GM12878 (cell line): ENCODE data around the gene TACR1. TPM values are rescaled to one million over a fixed set of nuclear protein-coding genes. Genes with fewer than 3 reads are reported as not detected.

Source experiments
- ATAC-seq: fragments of 200-7000 bp; cut with Tn5 transposase; 3 replicates; pipeline ENCODE4 v1.9.1; 2020; ENCODE audit warnings: mild to moderate bottlenecking, moderate library complexity
- BruUV-seq: library from RNA; stranded (reverse); fragments of 400-500 nt; replicated peaks from 2 replicates; lab custom pipeline; 2021; lab: Mats Ljungman, UMichigan
- CTCF ChIA-PET: fragments of 300-600 bp; sonication (Branson Sonifier 250); formaldehyde crosslinking; extraction: SDS; loops from one replicate; lab custom pipeline; 2021; ENCODE audit warnings: inconsistent platforms; lab: Yijun Ruan, JAX
- POLR2A ChIA-PET: fragments of 350-600 bp; formaldehyde crosslinking; extraction: SDS; loops from one replicate; lab custom pipeline; 2021; ENCODE audit warnings: inconsistent platforms; lab: Charles Lee
- RAD21 ChIA-PET: fragments of 300-600 bp; sonication (Branson Sonifier 250); formaldehyde crosslinking; loops from one replicate; lab custom pipeline; 2023; ENCODE audit warnings: antibody characterized with exemption; ENCODE audit not compliant: unreplicated experiment; lab: Charles Lee
- SMC1A ChIA-PET: fragments of 300-600 bp; sonication (Branson Sonifier 250); formaldehyde crosslinking; loops from one replicate; lab custom pipeline; 2023; ENCODE audit not compliant: unreplicated experiment, uncharacterized antibody; lab: Charles Lee
- DNase-seq: peaks from one replicate; pipeline ENCODE4 v3.0.0-alpha.2; 2011; ENCODE audit warnings: low read depth, low spot score
- FAIRE-seq: peaks from 3 replicates; lab custom pipeline; 2011; peaks lifted over from hg19 to GRCh38; lab: Jason Lieb, UNC
- H2AFZ ChIP-seq: 2 replicates; pipeline ENCODE4 v1.6.0; 2011; ENCODE audit warnings: low read depth, low read length, control low read depth; ENCODE audit not compliant: control insufficient read depth
- H3K27ac ChIP-seq: 2 replicates; pipeline ENCODE4 v1.5.1; 2011; ENCODE audit warnings: control low read depth; ENCODE audit not compliant: control insufficient read depth, insufficient read depth
- H3K27me3 ChIP-seq, 2 experiments: replicated peaks in 1 of 2; 2 replicates each; pipeline versions ENCODE4 v1.6.0 to v1.6.1; 2011; ENCODE audit warnings: low read length in 1 of 2; ENCODE audit not compliant: control insufficient read depth in 2 of 2, insufficient read depth in 2 of 2
- H3K36me3 ChIP-seq, 2 experiments: 2 replicates each; pipeline ENCODE4 v1.5.1; 2011; ENCODE audit warnings: low read length in 1 of 2; ENCODE audit not compliant: control insufficient read depth in 2 of 2, insufficient read depth in 2 of 2
- H3K4me1 ChIP-seq: 2 replicates; pipeline ENCODE4 v1.6.1; 2011; ENCODE audit warnings: mild to moderate bottlenecking, low read length, moderate library complexity, mixed read lengths; ENCODE audit not compliant: control insufficient read depth, insufficient read depth
- H3K4me2 ChIP-seq: 2 replicates; pipeline ENCODE4 v1.6.0; 2011; ENCODE audit warnings: control low read depth; ENCODE audit not compliant: control insufficient read depth, insufficient read depth
- H3K4me3 ChIP-seq: fragments of 200-600 bp; sonication (generic); 2 replicates; pipeline ENCODE4 v1.5.1; 2016
- H3K79me2 ChIP-seq: 2 replicates; pipeline ENCODE4 v1.6.0; 2011; ENCODE audit warnings: low read length; ENCODE audit not compliant: control insufficient read depth, insufficient read depth
- H3K9ac ChIP-seq: 2 replicates; pipeline ENCODE4 v1.8.0; 2011; ENCODE audit warnings: low read length, control low read depth, mixed read lengths; ENCODE audit not compliant: control insufficient read depth, insufficient read depth
- H3K9me3 ChIP-seq: replicated peaks from 3 replicates; pipeline ENCODE4 v1.5.1; 2011; ENCODE audit warnings: mild to moderate bottlenecking, low read length; ENCODE audit not compliant: control insufficient read depth, insufficient read depth
- H4K20me1 ChIP-seq: 2 replicates; pipeline ENCODE4 v1.6.0; 2011; ENCODE audit not compliant: control insufficient read depth, insufficient read depth
- ATF7 ChIP-seq: fragments of 450-650 bp; IDR thresholded peaks from 2 replicates; pipeline ENCODE4 v1.6.1; 2016; ENCODE audit warnings: low read depth, mild to moderate bottlenecking
- EP300 ChIP-seq, 2 experiments: fragments of 150-350 bp in 1 of 2; IDR thresholded peaks; 2 replicates each; pipeline ENCODE4 v1.6.1; 2011 to 2012; ENCODE audit warnings: low read depth in 2 of 2, low read length in 2 of 2, borderline replicate concordance in 1 of 2, improper control_type of control experiment in 1 of 2, inconsistent platforms in 1 of 2; ENCODE audit not compliant: control insufficient read depth in 1 of 2
- EZH2 ChIP-seq: IDR thresholded peaks from 2 replicates; pipeline ENCODE4 v1.6.1; 2012; ENCODE audit warnings: low read depth, mild to moderate bottlenecking, control low read depth, inconsistent platforms, low read length, borderline replicate concordance; ENCODE audit not compliant: control insufficient read depth
- FOS ChIP-seq: IDR thresholded peaks from 3 replicates; pipeline ENCODE4 v1.6.1; 2011; ENCODE audit warnings: borderline replicate concordance; ENCODE audit not compliant: insufficient read length; ENCODE audit errors: extremely low read depth
- HDAC2 ChIP-seq: fragments of 200-600 bp; sonication (generic); IDR thresholded peaks from 2 replicates; pipeline ENCODE4 v1.6.1; 2017
- LARP7 ChIP-seq: fragments of 450-650 bp; IDR thresholded peaks from 2 replicates; pipeline ENCODE4 v1.6.1; 2017; ENCODE audit warnings: mild to moderate bottlenecking
- NFYB ChIP-seq: IDR thresholded peaks from 2 replicates; pipeline ENCODE4 v1.6.1; 2011; ENCODE audit warnings: low read depth, mild to moderate bottlenecking, low read length, improper control_type of control experiment, moderate library complexity; ENCODE audit not compliant: insufficient read depth
- NR2C1 ChIP-seq: fragments of 450-650 bp; IDR thresholded peaks from 2 replicates; pipeline ENCODE4 v1.6.1; 2017; ENCODE audit warnings: antibody characterized with exemption, mild to moderate bottlenecking, moderate library complexity
- RAD51 ChIP-seq: fragments of 450-650 bp; IDR thresholded peaks from 2 replicates; pipeline ENCODE4 v1.6.1; 2016; ENCODE audit warnings: moderate library complexity, mild to moderate bottlenecking, inconsistent platforms
- RCOR1 ChIP-seq: conservative IDR thresholded peaks from 2 replicates; pipeline ENCODE4 v1.6.1; 2012; ENCODE audit warnings: low read depth, low read length, improper control_type of control experiment
- SIN3A ChIP-seq: IDR thresholded peaks from 2 replicates; pipeline ENCODE4 v1.6.1; 2012; ENCODE audit warnings: low read depth, low read length, improper control_type of control experiment
- SP1 ChIP-seq: IDR thresholded peaks from one replicate; pipeline ENCODE4 v1.6.1; 2011; ENCODE audit warnings: low read depth, low read length
- TCF7 ChIP-seq: IDR thresholded peaks from 2 replicates; pipeline ENCODE4 v1.6.1; 2014; ENCODE audit warnings: antibody characterized with exemption, borderline replicate concordance
- WGBS: methylation state at CpG from one replicate; pipeline ENCODE4 v1.1.6; 2016; ENCODE audit warnings: low lambda C conversion rate; ENCODE audit not compliant: insufficient replicate concordance, insufficient coverage; ENCODE audit errors: missing lambda C conversion rate; 5-methylcytosine and 5-hydroxymethylcytosine counted together
- in situ Hi-C: fragments of 300-500 bp; cut with MboI; formaldehyde crosslinking; loops from 9 replicates; pipeline ENCODE4 v1.14.3; 2018; ENCODE audit warnings: mixed read lengths
- intact Hi-C: fragments of 100-400 bp; cut with micrococcal nuclease; formaldehyde crosslinking; loops from one replicate; pipeline ENCODE4 v1.14.2; 2022; ENCODE audit not compliant: unreplicated experiment
- polyA plus RNA-seq, 11 experiments: library from polyadenylated mRNA; depleted of rRNA in 4 of 11; unstranded in 6 of 11; stranded (reverse) in 5 of 11; fragments of >200 nt; fragmentation: Nextera tagmentation in 4 of 11; fragmentation: Illumina TruSeq in 1 of 11; extraction: Ambion mirVana in 4 of 11; extraction: Trizol in 1 of 11; gene quantifications; 1 replicate in 1 of 11; 2 replicates in 10 of 11; pipeline versions ENCODE4 v1.2.1 to v1.2.3, GENCODE V29; 2011 to 2016; ENCODE audit warnings: inconsistent platforms in 2 of 11, missing spikeins in 2 of 11, low read depth in 1 of 11
- total RNA-seq, 4 experiments: library from RNA; depleted of rRNA in 3 of 4; stranded (reverse); fragments of >200 nt in 3 of 4; fragmentation: Illumina TruSeq in 1 of 4; extraction: Trizol in 1 of 4; gene quantifications; 2 replicates each; pipeline versions ENCODE4 v1.2.1 to v1.2.3, GENCODE V29; 2013 to 2021
- TF ChIP-seq, protein P1 (sequence below): fragments of 450-650 bp; IDR thresholded peaks from 2 replicates; pipeline ENCODE4 v1.6.1; 2017; ENCODE audit warnings: mild to moderate bottlenecking, moderate library complexity
- TF ChIP-seq, protein P2 (sequence below): IDR thresholded peaks from 2 replicates; pipeline ENCODE4 v1.6.1; 2012; ENCODE audit warnings: low read depth, low read length, improper control_type of control experiment

TACR1 gene
- total and polyA plus RNA-seq, 10 of the 15 experiments (the other 5 are each of a cell fraction or from before 2014, with no cell fraction given): 0.04 to 1.4 (median 0.15) TPM

DNA sequence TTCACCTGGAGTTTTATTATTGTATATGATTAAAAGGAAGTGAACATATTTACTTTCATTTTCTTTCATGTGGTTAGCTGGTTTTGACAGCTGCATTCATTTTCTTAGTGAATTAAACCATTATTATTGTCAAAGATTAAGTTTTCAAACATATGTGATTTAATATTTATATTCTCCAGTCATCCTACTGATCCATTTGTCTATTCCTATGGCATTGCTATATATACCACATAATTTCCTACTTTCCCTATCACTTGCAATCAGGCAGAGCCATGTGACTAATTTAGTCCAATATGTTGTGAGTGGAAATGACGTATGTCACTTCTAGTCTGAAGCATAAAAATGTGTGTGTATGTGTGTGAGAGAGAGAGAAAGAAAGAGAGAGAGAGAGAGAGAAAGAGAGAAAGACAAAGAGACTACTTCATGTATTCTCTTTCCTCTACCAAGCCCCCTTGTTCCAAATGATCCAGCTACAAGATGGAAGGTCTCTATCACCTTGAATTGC is 12.0 kb upstream of the TACR1 start:
- Histone ChIP-seq H3K27ac (no peak overlapping the region), H3K79me2 (no peaks in the 10 kb centered on the region), H3K36me3 (no peaks in the 10 kb centered on the region), H2AFZ (no peak overlapping the region)
- in situ Hi-C loops: no loop called here
- ChIA-PET SMC1A (no interaction called here), CTCF (no interaction called here)
- no peak for ATAC-seq
- 0 out of 2 replicates have a peak, but pooled peaks have one; percentile 11 for TF ChIP-seq ATF7
- peak; percentile 33; the same call in 1 of the 2 replicates for TF ChIP-seq RAD51
- peak; percentile 34; the same call in 1 of the 2 replicates for TF ChIP-seq TCF7
- TF ChIP-seq NFYB: peak; percentile 81
- TF ChIP-seq HDAC2: no peak
- no peak for TF ChIP-seq NR2C1
- TF ChIP-seq, all 136 proteins: peak for 4
- no TSS peak for BruUV-seq
- H3K4me3 ChIP-seq: no peak overlapping the region
- H3K4me2 ChIP-seq: no peak overlapping the region
- POLR2A ChIA-PET: no interaction called here
- no peaks in the 10 kb centered on the region for H4K20me1 ChIP-seq
- H3K9me3 ChIP-seq: no peaks in the 10 kb centered on the region; the same call in 2 of the 3 replicates
- intact Hi-C loops: no loop called here
- no peak overlapping the region for H3K9ac ChIP-seq
- DNase-seq (no peak), FAIRE-seq (no peak)
- H3K27me3 ChIP-seq: no peaks in the 10 kb centered on the region
- RAD21 ChIA-PET: no interaction called here
- 59% methylated on average over 1 of the region's 1 CpG for WGBS
- no peaks in the 10 kb centered on the region for H3K4me1 ChIP-seq

DNA sequence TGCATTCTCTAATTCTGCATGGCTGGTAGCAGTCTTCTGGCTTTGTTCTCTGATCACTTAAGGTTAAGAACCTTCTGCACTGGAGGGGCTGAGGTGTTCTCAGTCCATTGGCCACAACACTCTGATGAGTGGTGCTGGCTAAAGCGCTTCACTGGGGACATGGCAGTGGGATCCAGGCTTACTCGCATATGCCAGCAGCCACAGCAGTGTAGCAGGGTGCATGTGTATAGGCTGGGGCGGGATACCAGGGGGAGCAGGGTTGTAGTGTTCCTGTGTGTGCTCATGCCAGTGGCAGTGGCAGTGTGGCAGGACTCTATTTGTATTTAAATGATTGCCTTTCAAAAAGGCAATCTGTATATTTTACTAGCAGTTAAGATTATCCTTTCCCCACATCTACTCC is 11.1 kb upstream of the TACR1 start:
- H3K36me3 ChIP-seq: no peaks in the 10 kb centered on the region
- CTCF ChIA-PET: interaction anchor here (1.0 kb wide), 2 partner anchors 11 to 22 kb away, joined by 3 to 4 read pairs; partner anchors contain the start of gene TACR1
- H3K4me3 ChIP-seq: no peak overlapping the region
- ATAC-seq (no peak), DNase-seq (no peak), FAIRE-seq (no peak)
- WGBS: 59% methylated on average over 3 of the region's 3 CpGs
- intact Hi-C loops: no loop called here
- H4K20me1 ChIP-seq: no peaks in the 10 kb centered on the region
- in situ Hi-C loops: no loop called here
- no TSS peak for BruUV-seq
- no peak overlapping the region for H3K4me2 ChIP-seq
- H3K27me3 ChIP-seq: no peaks in the 10 kb centered on the region
- H3K27ac ChIP-seq: no peak overlapping the region
- RAD21 ChIA-PET: no interaction called here
- POLR2A ChIA-PET: no interaction called here
- SMC1A ChIA-PET: no interaction called here
- H2AFZ ChIP-seq: no peak overlapping the region
- H3K9me3 ChIP-seq: no peaks in the 10 kb centered on the region; the same call in 2 of the 3 replicates
- no peaks in the 10 kb centered on the region for H3K4me1 ChIP-seq
- H3K9ac ChIP-seq: no peak overlapping the region
- H3K79me2 ChIP-seq: no peaks in the 10 kb centered on the region
- TF ChIP-seq, protein P1, sequence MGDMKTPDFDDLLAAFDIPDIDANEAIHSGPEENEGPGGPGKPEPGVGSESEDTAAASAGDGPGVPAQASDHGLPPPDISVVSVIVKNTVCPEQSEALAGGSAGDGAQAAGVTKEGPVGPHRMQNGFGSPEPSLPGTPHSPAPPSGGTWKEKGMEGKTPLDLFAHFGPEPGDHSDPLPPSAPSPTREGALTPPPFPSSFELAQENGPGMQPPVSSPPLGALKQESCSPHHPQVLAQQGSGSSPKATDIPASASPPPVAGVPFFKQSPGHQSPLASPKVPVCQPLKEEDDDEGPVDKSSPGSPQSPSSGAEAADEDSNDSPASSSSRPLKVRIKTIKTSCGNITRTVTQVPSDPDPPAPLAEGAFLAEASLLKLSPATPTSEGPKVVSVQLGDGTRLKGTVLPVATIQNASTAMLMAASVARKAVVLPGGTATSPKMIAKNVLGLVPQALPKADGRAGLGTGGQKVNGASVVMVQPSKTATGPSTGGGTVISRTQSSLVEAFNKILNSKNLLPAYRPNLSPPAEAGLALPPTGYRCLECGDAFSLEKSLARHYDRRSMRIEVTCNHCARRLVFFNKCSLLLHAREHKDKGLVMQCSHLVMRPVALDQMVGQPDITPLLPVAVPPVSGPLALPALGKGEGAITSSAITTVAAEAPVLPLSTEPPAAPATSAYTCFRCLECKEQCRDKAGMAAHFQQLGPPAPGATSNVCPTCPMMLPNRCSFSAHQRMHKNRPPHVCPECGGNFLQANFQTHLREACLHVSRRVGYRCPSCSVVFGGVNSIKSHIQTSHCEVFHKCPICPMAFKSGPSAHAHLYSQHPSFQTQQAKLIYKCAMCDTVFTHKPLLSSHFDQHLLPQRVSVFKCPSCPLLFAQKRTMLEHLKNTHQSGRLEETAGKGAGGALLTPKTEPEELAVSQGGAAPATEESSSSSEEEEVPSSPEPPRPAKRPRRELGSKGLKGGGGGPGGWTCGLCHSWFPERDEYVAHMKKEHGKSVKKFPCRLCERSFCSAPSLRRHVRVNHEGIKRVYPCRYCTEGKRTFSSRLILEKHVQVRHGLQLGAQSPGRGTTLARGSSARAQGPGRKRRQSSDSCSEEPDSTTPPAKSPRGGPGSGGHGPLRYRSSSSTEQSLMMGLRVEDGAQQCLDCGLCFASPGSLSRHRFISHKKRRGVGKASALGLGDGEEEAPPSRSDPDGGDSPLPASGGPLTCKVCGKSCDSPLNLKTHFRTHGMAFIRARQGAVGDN: no peak
- no peak for TF ChIP-seq SIN3A
- no peak for TF ChIP-seq RCOR1
- TF ChIP-seq, protein P2, sequence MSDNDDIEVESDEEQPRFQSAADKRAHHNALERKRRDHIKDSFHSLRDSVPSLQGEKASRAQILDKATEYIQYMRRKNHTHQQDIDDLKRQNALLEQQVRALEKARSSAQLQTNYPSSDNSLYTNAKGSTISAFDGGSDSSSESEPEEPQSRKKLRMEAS: no peak
- TF ChIP-seq LARP7: no peak
- TF ChIP-seq EP300 (IDR thresholded peaks at IDR 0.05; ENCODE audit: borderline replicate concordance in 1 of 2, control insufficient read depth in 1 of 2, low read depth in 2 of 2, low read length in 2 of 2): no peak
- TF ChIP-seq FOS: no peak
- no peak for TF ChIP-seq SP1
- TF ChIP-seq EZH2: no peak
